HG02571 (cell line): ENCODE results near the gene SLC25A18.
"Not testable (repeated sequence)": the region's sequence is repeated elsewhere in the genome, so short reads cannot be mapped to it uniquely, and the experiment has no call there.

Experiments
- ATAC-seq: cut with Tn5 transposase; IDR thresholded peaks from one replicate; pipeline ENCODE4 v1.9.1; 2021; ENCODE audit warnings: mild to moderate bottlenecking, moderate library complexity; ENCODE audit not compliant: unreplicated experiment

Gene SLC25A18, protein sequence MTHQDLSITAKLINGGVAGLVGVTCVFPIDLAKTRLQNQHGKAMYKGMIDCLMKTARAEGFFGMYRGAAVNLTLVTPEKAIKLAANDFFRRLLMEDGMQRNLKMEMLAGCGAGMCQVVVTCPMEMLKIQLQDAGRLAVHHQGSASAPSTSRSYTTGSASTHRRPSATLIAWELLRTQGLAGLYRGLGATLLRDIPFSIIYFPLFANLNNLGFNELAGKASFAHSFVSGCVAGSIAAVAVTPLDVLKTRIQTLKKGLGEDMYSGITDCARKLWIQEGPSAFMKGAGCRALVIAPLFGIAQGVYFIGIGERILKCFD

DNA sequence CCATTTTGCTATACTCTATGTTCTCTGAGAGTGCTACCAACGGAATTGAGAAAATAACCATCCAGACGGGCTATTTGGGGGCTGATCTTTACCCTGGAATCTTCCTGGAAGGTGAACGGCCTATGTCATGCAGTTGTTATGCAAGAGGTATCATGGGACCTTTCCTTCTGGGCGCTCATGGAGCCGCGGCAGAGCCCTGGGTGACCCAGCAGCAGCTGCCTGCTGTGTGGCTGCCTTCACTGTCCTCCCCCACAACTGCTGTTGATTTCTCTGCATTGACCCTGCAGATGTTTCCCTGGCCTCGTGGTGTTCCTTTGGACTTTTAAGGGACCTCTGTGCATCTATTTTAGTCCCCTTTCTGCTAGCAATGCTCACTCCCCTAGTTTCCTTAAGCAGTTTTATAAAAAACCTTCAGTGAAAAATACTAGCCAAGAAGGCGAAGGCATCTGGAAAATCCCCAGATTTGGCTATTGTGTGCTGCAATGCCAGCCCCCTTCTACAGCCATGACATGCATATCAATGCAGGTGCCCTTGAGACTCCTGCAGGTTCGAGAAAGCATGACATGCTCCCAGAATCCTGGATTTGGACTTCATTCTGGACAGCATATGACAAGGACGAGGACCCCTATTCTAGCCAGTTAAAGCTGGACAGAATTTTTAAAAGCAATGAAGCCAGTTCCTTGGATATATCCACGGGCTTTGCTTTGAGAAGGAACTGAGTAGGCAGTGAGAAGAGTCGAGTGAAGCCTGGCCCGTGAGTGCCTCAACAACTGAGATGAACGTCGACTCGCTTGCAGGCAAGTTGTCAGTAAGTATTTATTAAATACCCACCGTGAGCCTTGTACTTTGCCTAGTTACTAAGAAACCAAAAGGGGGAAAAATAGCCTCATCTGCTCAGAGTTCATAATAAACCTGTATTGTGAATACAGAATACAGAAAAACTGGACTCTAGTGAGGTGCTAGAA is at the start of gene SLC25A18:
SLC25A18 (plus strand) TSS at position 593 of the 965 bp plus-strand sequence. CDS start 16,447 bp downstream, outside the sequence.
- ATAC-seq: no peak

DNA sequence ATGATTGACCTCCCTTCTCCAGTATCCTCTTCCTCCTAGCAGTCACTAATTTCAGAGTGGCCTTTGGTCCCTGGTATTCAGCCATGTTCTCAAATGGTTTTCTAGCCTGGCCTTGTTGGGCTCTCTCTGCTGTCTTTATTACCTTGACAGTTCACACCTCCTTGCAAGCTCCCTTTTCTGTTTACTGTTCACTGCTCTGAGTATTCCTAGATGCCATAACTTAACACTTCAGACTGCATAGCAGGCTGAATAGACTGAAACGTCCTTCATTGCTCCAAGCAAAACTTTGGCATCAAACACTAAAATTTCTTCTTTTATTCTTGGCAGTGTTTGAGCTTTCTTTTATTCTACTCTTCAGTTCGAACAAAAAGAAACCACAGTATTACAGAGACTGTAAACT is 49.7 kb upstream of the SLC25A18 start:
- ATAC-seq: no peak

DNA sequence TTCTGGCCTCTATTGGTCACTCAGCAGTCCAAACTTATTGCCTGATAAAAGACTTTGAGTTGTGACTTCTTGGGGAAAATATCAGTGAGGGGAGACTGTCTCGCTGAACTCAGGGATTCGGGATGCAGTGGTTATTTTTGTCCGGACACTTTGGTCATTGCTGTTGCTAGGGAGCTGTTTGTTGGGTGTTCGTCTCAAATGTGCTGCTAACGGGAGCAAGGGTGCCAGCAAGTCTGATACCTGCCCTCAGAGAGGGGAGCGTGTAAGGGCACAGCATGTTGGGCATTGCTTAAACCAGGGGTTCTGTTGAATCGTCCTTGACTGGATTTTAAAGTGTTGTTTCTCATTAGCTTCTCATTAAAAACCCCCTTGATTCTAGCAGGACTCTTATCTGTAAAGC is 49.2 kb upstream of the SLC25A18 start:
- no peak for ATAC-seq

DNA sequence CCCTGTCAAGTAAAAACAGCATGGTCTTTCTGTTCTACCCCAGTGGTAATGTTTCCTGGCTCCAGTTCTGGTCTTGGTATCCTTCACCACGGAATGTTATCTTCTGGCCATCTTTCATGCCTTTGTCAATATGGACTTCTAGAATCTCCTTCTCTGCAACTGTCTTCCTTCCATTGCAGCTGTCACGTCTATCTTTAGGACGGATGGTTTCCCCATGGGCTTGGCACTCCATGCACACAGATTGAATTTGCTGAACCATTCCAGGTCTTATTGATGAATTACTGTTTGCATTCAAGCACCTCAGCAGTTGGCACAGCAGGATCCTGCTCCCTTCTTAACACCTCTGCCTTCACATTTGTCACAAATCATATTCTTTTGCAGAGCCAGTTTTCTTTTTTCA is 44.9 kb upstream of the SLC25A18 start:
- ATAC-seq: no peak

DNA sequence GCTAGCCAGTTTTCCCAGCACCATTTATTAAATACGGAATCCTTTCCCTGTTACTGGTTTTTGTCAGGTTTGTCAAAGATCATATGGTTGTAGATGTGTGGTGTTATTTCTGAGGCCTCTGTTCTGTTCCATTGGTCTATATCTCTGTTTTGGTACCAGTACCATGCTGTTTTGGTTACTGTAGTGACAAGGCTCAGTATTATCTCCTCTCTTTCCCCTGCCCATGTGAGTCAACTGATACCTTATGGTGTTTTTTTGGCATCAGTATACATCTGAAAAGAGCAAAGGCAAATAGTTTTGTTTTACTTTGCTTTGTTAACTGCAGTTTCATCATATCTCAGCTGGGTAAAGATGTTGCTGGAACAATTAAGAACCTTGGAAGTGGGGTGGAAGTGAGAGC is 41.3 kb upstream of the SLC25A18 start:
- ATAC-seq: not testable (repeated sequence)

DNA sequence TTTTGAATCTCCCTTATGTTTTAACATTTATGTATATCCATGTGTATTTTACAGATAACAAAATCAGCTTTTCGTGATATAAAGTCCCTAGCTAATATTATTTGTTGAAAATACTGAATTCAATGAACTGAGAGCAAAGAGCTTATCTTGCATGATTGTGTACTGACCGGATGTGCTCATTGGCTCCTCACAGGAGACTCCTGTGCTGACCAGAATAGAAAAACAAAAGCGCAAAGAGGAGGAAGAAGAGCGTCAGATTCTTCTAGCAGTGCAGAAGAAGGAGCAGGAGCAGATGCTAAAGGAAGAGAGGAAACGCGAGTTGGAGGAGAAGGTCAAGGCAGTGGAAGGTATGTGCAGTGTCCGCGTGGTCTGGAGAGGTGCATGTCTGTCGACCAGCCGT is 39.4 kb upstream of the SLC25A18 start:
- ATAC-seq: no peak

DNA sequence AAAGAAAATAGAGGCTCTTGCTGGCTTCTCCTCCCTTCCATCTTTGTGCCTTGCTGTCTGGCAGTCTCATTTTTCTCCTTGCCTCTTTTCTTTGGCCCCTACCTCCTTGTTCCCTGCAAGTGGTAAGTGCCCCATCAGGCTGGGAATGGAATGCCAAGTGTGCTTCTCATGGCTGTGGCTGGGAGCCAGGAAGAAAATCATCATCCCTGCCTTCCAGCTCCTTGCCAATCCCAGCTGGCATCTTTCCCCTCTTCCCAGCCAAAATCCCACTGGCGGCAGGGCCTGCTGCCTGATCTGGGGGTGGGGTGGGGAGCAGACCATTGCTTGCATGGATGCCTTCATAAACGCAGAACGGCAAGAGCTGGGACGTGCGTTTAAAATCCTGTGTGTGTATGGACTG is 27.0 kb upstream of the SLC25A18 start:
- ATAC-seq: no peak

DNA sequence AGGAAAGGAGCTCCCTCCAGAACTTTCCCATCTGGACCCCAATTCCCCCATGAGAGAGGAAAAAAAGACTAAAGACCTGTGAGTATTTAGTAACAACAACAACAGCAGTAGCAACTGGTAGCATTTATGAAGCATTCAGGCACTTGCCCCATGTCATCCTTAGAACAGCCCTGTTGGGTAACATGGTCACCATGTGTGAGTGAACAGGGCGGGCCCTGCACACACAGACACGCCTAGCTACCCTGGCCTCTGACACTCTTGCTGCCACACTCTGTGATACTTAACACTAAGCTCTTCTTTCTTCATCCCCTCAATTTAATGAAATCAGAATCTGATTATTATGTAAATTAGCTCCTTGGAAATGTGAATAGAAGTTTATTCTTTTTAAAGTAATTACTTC is 26.1 kb upstream of the SLC25A18 start:
- no peak for ATAC-seq

DNA sequence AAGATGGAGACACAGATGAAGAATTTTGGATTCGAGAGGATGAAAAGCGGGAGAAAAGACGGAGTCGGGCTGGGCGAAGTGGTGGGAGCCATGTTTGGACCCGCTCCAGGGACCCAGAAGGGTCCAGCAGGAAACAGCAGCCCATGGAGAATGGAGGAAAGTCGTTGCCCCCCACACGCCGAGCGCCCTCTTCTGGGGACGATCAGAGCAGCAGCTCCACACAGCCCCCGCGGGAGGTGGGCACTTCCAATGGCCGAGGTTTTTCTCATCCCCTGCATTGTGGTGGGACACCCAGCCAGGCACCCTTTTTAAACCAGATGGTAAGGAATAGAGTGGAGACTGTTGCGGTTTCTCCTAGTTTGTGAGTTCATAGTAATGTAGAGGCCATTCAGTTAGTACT is 22.8 kb upstream of the SLC25A18 start:
- ATAC-seq: no peak

DNA sequence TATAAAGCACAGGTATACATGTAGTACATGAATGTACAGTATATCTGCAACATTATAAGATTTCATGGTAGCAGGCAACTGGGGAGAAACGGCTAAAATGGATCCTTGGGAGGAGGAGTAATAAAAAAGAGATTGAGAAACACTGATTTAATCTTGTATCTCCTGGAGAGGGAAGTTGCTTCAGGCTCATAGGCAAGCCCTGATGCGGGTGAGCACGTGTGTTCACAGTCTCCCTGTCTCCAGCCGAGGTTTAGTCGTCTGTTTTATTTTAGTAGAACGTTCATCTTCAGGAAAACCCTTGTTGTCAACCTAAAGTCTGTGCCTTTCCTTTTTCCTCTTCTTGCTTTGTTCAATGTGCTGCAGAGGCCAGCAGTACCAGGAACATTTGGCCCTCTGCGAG is 21.8 kb upstream of the SLC25A18 start:
- ATAC-seq: no peak

DNA sequence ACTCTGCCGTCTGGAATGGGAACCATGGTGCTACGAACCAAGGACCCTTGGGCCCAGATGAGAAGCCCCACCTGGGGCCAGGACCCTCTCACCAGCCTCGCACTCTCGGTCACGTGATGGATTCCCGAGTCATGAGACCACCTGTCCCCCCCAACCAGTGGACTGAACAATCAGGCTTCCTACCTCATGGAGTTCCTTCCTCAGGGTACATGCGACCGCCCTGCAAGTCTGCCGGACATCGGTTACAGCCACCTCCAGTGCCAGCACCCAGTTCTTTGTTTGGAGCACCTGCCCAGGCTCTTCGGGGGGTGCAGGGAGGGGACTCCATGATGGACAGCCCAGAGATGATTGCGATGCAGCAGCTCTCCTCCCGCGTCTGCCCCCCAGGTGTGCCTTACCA is 20.8 kb upstream of the SLC25A18 start:
- no peak for ATAC-seq

DNA sequence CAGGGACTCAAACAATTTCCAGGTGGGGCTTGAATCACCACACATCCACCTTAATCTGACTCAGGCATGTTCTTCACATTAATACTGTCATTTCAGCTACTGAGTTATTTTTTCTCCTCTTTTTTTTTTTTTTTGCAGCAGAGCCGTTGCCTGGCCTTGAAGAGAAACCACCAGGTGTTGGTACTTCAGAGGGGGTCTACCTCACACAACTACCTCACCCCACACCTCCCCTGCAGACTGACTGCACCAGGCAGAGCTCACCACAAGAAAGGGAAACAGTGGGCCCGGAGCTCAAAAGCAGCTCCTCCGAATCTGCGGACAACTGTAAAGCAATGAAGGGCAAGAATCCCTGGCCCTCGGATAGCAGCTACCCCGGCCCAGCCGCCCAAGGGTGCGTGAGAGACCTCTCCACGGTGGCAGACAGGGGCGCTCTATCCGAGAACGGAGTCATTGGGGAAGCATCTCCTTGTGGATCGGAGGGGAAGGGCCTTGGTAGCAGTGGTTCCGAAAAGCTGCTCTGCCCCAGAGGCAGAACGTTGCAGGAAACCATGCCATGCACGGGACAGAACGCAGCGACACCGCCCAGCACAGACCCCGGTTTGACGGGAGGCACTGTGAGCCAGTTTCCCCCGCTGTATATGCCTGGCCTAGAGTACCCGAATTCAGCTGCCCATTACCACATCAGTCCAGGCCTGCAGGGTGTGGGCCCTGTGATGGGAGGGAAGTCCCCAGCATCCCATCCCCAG is 15.1 kb upstream of the SLC25A18 start:
- no peak for ATAC-seq

DNA sequence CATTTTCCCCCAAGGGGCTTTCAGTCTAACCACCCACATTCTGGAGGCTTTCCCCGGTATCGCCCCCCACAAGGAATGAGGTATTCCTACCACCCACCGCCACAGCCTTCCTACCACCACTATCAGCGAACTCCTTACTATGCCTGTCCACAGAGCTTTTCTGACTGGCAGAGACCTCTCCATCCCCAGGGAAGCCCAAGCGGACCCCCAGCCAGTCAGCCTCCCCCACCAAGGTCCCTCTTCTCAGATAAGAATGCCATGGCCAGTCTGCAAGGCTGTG is 14.6 kb upstream of the SLC25A18 start:
- ATAC-seq: no peak

DNA sequence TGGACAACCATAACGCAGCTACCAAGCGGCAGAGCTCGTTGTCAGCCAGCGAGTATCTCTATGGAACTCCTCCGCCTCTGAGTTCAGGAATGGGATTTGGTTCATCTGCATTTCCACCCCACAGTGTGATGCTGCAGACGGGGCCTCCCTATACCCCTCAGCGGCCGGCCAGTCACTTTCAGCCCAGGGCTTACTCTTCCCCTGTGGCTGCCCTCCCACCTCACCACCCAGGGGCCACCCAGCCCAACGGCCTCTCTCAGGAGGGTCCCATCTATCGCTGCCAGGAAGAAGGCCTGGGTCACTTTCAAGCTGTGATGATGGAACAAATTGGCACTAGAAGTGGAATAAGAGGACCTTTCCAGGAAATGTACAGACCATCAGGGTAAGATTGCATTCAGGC is 14.1 kb upstream of the SLC25A18 start:
- ATAC-seq: no peak

DNA sequence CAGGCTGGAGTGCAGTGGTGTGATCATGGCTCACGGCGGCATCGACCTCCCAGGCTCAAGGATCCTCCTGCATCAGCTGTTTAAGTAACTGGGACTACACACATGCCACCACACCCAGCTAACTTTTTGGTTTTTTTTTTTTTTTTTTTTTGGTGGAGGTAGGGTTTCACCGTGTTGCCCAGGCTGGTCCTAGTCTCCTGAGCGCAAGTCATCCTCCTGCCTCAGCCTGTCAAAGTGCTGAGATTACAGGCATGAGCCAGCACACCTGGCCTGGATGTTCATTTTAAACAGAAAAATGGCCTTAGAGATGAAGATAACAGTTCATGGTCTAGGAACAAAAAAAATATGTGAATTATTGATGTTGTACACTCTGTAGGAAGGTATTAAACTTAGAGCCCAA is 13.6 kb upstream of the SLC25A18 start:
- no peak for ATAC-seq

DNA sequence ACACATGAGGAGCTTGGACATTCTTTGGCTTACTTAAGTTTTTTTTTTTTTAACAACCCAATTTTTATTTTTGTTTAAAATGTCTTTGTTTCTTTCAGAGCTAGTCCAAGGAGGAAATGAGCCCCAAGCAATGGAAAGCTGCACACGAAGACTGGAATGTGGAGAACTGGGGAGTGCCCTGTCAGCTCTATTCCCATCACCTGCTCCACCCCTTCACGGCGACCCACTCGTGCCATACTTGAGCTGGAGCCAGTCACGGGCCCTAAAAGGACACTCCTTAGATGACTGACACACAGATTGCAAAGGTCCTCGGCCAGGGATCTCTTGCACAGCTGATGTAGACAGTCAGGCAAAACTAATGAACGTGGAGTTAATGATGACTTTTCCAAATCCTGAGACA is 10.6 kb upstream of the SLC25A18 start:
- no peak for ATAC-seq

DNA sequence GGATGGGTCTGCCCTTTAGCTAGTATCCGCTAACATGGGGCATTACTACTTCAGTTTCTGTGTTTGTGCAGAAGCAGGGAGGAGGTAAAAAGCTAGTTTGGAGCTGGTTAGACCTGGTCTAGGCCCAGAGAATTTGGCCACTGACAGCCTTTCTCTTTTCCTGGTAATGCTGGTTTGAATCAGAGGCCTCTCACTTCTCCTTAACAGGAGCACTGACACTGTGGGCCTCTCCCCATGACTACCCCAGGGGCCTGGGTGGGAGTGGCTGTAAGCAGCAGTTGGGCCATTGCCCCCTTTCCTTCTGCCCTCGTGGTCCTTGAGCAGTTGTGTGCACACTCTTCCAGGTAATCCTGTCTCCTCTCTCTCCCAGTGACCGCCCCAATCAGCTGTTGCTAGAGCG is 8.5 kb upstream of the SLC25A18 start:
- ATAC-seq: no peak

DNA sequence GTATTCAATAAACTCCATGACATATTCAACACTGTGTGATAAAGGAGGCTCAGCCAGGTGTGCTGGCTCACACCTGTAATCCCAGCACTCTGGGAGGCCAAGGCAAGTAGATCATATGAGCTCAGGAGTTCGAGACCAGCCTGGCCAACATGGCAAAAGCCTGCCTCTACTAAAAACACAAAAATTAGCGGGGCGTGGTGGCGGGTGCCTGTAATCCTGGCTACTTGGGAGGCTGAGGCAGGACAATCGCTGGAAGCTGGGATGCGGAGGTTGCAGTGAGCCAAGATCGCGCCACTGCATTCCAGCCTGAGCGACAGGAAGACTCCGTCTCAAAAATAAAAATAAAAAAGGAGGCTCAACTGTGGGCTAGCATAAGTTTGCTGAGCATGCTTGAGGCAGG is 4.1 kb upstream of the SLC25A18 start:
- no peak for ATAC-seq

DNA sequence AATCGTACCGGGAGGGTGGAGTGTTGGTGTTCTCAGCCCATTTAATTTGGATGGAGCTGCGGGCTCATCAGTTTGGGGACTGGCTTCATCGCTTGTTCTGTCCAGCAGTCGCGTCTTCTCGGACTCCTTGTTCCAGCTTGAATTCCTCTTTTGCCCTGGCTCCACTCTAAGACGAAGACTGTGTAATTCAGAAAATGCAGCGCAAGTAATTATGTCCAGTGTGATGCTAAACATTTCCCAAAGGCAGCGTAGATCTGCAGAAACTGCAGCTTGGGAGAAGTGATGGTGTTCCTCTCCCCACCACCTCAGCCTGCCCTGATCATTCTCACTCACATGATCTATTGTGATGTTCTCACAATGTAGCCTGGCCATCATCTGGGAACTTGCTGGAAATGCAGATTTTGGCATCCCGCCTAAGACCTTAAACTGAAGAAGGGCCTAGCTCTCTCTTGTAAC is 666 bp downstream of the SLC25A18 start:
- no peak for ATAC-seq

DNA sequence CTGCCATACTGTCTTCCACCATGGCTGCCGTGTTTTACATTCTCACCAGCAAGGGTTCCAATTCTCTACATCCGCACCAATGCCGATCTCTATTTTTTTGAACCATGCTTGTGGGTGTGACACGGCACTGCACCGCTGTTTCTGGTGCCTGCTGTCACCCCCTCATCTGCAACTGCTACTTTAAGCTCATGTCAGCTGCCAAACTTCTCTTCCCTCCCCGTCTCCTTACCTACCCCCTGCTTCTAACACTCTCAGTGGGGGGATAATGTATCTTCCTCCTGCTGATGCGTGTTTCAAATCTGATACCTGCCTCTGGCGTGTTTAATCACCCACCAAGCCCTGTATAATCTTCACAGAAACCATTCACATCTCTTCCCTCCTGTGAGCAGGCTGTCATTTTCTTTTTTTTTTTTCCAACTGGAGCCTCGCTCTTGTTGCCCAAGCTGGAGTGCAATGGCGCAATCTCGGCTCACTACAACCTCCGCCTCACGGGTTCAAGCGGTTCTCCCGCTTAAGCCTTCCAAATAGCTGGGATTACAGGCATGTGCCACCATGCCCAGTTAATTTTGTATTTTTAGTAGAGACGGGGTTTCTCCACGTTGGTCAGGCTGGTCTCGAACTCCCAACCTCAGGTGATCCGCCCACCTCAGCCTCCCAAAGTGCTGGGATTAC is 2.9 kb downstream of the SLC25A18 start:
- not testable (repeated sequence) for ATAC-seq

DNA sequence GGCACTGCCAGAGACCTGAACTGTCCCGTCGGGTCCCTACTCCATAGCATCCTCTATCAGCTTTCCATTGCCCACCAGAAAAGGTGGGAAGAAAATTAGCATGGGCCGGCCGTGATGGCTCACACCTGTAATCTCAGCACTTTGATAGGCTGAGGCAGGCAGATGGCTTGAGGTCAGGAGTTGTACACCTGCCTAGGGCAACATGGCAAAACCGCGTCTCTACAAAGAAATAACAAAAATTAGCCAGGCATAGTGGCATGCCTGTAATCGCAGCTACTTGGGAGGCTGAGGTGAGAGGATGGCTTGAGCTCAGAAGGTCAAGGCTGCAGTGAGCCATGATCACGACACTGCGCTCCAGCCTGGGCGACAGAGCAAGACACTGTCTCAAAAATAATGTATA is 3.5 kb downstream of the SLC25A18 start:
- ATAC-seq: no peak
